C1 segment of cervical spinal cord (tissue), 14 donors: ENCODE data around the gene C13orf42.
A peak's percentile ranks its signal among the peaks of the same experiment; 100 is the strongest.

ENCODE experiments used
- DNase-seq, 14 donors: peaks; one replicate each; lab custom pipeline; 2025; lab: John Stamatoyannopoulos, UW

Gene C13orf42

GRCh38 chr13:51034906-51035305, 76.2 kb downstream of the C13orf42 start:
- DNase-seq, result no peak

- peak in 1 of 14 donors; percentile 89 for DNase-seq
These were observed 77.5 kb downstream of the C13orf42 start for GRCh38 chr13:51033421-51034185.

GRCh38 chr13:51032831-51033230, 78.2 kb downstream of the C13orf42 start:
- no peak for DNase-seq
